ENCODE measurements around the gene TXNDC5.
"Not testable (repeated sequence)": the region's sequence is repeated elsewhere in the genome, so short reads cannot be mapped to it uniquely, and the experiment has no call there.

Gene TXNDC5

DNA sequence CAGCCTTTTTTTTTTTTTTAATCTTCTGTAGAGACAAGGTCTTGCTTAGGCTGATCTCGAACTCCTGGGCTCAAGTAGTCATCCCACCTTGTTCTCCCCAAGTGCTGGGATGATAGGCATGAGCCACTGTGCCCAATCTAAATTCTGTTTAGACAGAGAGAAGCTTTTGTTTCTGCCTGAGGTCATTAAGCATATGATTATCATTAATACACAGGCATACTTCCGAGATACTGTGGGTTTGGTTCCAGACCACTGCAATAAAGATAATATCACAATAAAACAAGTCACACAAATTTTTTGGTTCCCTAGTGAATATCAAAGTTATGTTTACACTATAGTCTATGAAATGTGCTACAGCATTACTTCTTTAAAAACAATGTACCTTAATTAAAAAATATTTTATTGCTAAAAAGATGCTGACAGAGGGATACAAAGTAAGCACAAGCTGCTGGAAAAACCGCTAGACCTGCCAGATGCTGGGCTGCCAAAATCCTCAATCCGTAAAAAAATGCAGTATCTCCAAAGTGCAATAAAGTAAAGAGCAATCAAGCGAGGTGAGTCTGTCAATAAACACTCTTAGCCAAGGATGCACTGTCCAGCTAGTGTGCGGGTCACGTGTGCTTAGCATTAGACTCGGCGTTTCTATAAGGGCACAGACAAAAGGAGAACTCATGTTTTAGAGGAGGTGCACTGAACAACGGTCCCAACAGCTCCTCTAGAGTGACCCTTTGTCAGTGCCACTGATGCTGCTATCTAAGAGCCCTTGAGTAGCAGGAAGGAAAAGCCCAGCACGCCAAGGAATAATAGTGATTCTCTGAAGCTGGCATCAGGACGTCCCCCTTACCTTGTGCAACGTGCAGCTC, 16.1 kb downstream of the TXNDC5 start:
- DNase-seq, result no peak

DNA sequence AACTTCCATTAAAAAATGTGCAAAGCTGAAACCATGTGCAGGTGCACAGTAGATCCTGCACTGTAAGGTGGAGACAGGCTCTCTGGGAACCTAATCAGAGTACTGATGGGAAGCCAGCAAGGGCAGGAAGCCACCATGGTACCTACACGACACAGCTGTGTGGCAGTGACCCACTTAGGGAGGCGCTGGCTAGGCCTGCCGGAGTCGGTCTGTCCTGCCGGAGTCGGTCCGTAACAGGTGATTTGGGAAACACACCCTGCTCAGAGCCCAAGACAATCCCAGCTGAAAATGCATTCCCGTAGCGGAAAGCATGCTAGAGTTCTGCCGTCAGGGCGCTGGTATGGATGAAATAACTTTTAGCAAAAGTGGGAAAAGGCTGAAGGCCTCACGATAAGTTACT, 17.2 kb downstream of the TXNDC5 start:
- no peak for DNase-seq

DNA sequence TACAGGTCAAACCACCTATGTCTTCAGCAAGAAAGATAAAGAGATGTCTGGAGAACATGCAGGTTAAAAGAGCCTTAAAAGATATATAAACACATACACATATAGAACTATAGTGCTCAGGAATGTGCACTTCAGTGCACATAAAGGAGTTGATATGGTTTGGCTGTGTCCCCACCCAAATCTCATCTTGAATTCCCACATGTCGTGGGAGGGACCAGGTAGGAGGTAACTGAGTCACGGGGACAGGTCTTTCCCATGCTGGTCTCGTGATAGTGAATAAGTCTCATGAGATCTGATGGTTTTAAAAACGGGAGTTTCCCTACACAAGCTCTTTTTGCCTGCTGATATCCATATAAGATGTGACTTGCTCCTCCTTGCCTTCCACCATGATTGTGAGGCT, 18.2 kb downstream of the TXNDC5 start:
- not testable (repeated sequence) for DNase-seq

DNA sequence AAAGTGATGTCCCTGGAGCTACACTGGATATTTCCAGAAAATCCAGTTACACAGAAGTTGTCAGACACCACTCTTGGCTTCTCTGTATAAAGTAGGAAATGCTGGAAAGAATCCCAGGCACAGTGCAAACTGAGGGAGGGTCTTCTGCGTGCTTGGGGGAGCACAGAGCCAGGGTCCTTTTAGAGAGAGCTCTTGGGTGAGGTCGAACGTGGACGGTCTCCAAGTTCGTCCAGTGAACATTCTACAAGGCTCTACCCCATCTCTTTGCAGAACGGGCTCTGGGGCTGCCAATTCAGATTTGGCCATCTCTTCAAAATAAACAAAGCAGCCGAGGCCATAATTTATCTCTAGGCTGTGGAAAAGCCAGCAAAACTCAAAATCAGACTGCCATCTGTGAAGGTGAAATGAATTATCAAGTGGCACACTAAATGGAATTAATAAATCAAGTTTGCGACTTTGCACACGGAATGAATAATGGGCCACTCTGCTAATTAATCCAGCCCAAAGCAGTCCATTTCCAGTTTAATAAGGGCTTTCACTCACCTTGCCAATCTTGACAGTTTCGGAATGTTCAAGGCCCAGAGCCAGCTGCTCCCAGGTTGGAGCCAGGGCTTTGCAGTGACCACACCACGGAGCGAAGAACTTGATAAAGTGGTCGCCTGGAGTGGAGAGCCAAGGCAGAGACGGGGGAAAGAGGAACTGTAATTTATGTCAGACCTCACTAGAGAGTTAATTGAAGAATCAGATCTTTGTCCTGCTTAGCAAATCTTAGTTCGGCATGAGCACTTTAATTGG, 19.3 kb downstream of the TXNDC5 start:
- no peak for DNase-seq

DNA sequence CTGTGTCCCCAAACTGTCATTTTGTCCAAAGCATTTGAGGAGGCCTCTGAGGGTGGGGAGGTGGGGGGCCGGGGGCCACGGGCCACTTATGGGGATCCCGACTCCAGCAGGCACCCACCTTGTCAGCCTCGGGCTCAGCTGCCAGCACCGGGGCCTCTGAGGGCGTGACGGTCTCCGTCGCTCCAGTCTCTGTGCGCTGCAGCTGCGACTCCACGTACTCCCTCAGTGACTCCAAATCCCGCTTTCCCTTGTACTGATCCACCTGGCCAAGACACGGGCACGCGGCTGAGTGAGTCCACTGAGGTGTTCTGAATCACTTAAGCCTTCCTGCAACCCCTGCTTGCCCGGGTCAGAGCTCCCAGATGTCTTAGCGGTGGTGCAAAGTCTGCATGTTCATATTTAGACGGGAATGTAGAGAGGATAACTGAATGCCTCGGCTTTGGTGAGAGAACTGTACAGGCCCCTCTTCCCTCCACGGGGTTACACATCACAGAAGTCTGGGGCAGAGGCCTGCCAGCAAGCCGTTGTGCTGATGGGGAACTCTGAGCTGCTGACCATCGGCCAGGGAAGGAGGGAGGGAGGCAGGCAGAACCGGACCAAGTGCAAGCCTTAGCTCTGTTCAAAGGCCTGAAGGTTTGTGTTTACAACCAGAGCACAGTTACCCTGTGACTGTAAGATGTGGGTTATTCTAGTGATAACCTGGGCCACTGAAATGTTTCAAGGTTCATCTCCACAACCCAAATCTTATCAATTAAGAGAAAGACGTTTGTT, 21.8 kb downstream of the TXNDC5 start:
- DNase-seq, result no peak

DNA sequence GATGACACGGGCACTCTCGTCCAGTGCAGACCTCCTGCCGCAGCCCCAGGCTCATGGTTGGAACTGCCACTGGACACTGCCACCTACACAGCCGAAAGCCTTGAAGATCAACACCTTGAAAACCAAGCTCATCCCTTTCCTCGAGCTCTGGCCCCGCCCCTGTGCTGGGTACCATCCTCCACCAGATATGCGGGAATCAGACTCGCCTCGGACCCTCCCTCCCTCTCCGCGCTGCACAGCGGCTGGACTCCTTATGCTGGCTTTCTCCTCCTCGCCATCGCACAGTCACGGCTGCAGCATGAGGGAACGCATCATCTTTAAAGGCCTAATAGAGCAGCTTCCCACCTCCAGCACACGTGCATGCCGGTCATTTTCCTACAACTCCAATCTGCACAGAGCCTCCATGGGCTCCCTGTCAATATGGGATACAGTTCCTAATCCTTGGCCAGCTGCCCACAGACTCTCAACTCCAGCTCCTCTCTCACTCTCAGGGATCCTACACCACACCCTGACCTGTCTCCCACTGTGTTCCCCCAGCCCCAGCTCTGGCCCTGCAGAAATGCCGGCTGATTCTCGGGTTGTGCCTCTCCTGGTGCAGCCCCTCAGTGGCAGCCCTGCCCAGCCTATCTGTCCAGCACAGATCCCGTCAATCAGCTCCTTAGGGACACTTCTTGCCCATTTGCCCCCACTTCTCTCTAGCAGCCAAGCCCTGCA, 23.2 kb downstream of the TXNDC5 start:
- no peak for DNase-seq

DNA sequence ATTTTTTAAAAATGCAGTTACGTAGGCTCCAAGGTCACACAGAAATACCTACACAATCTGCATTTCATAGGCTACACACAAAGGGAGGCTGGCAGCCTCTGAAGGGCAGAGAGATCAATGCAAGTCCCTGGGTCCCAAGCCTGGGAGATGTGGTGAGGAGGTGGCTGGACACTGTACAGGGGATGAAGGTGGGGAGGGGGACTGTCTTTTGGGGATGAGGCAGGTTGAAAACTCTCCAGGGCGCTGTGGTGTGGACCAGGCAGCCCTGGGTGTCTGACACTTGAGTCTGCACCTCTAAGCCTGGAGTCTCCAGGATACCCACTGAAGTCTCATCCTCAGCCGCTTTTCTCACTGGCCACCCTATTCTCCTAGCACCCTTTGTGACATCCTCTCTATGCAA, 24.5 kb downstream of the TXNDC5 start:
- no peak for DNase-seq

DNA sequence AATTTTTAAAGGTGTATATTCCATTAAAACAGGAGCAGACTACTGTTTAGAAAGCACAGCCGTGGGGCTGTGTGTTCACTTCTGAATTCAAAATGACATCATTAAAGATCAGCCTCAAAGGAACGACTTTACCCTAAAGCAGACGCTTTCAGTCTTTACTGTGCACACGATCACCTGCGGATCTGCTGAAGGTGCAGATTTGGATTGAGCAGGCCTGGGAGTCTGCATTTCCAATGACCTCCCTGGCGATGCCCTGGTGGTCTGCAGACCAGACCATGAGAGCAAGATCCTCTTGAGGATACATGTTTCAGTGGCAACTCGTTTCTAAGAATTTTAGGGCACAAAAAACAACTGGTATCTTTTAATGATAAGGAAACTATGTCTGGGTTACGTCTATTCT, 27.2 kb downstream of the TXNDC5 start:
- DNase-seq, result no peak

DNA sequence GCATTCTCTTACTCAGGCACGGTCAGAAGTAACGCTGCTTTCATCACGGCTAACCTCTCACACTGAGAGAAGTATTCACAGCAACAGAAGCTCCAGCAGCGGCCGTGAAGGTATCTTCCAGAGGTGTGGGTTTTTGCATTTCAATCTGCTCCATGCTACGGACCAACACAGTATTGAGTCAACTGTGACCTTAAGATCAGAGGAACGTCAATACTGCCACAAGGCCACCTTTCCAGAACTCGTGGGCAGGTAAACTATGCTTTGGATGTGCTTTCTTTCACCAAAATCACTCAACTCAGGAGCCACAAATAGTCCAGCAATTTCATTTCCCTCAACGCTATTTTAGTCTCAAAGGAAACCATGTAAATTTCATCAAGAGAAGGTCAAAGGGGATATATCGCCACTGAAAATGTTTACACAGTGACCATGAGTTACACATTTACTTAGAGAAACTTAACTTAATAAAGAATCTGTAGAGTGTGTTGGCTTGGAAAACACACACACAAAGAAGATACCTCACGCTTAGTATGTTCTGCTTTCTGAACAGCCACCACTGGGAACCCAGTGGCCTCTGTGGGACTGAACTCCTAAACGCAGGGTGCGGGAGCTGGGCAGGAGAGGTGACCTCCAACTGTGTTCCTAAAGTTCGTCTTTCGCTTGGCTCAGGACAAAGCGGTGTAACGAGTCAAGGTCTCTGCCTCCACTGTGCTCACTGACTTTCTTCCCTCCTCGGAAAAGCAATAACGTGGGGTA, 27.9 kb downstream of the TXNDC5 start:
- no peak for DNase-seq

DNA sequence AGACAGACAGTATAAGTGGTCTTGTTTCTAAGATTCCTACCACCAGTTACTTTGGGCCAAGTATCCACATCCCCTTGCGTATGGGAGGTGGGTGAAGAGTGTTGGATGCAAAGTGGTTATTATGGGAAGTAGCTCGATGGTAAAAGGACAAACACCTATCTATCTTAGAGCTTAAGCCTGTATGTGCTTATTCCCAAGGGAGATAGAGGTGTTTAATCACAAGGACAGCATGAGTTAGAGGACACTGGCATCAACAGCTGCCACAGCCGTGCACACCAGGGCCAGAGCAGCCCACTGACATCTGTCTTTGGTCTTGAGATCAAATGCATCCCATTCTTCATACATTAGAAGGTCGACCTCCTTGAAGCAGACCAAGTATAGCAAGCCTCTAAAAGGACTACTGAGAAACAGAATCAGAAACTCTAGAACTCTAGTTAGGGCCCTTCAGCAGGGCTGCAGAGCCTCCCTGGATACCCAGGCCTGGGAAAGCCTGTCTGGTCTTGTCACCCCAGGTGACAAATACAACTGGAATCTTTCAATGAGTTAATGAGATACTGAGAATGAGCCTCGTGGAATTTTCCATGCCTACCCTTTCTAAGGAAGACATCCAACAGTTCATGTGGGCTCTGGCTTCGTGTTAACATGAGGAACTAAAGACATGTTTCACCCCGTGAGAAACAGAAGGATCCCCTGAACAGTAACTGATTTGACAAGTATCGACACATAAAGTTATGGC, 28.7 kb downstream of the TXNDC5 start:
- no peak for DNase-seq

DNA sequence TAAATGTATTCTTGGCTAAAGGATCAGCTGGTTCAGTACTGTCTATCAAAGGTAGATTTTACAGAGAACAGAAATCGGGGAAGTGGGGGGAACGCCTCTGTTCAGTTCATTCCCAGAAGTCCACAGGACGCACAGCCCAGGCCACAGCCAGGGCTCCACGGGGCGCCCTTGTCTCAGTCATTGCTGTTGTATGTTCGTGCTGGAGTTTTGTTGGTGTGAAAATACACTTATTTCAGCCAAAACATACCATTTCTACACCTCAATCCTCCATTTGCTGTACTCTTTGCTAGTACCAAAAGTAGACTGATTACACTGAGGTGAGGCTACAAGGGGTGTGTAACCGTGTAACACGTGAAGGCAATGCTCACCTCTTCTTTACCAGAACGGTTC, 29.9 kb downstream of the TXNDC5 start:
- no peak for DNase-seq

DNA sequence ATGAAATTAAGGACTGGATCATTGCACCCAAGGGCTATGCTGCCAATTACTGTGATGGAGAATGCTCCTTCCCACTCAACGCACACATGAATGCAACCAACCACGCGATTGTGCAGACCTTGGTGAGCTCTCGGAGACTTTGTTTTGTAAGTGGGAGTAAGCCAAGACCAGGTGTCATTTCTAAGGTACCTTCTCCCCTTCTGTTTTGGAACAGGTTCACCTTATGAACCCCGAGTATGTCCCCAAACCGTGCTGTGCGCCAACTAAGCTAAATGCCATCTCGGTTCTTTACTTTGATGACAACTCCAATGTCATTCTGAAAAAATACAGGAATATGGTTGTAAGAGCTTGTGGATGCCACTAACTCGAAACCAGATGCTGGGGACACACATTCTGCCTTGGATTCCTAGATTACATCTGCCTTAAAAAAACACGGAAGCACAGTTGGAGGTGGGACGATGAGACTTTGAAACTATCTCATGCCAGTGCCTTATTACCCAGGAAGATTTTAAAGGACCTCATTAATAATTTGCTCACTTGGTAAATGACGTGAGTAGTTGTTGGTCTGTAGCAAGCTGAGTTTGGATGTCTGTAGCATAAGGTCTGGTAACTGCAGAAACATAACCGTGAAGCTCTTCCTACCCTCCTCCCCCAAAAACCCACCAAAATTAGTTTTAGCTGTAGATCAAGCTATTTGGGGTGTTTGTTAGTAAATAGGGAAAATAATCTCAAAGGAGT, 30.4 kb downstream of the TXNDC5 start:
- DNase-seq, result no peak

DNA sequence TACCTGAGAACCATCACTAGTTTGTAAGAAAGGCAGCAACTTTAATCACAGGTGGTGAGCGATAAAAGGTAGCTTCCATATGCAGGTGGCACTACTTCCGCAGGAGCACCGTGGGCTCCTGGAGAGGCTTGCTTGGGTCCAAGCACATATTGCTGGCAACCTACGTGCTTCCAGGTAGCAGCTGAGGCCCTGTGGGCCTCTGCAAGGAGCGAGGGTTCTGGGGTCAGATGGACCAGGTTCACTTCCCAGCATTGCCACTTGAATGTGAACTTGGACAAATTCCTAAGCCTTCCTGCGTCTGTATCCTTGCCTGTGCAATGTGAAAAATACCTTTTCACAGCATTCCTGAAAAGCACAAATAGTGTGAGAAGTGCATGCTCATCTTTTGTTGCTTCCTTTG, 31.0 kb downstream of the TXNDC5 start:
- DNase-seq, result no peak

DNA sequence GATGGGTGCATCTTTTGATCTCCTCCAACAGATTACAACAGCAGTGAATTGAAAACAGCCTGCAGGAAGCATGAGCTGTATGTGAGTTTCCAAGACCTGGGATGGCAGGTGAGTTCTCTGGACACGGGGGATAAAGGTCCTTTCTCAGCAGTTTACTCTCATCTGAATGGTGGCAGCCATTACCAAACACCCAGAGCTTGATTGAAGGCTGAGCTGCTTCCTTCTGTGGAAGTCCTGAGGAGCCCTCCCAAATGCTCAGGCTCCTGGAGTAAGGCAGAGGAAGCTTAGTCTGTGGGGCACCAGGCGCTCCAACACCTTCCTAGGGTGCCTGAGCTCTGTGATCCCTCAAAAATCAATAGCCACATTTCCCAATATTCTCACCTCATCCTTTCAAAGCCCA, 31.5 kb downstream of the TXNDC5 start:
- DNase-seq, result no peak

DNA sequence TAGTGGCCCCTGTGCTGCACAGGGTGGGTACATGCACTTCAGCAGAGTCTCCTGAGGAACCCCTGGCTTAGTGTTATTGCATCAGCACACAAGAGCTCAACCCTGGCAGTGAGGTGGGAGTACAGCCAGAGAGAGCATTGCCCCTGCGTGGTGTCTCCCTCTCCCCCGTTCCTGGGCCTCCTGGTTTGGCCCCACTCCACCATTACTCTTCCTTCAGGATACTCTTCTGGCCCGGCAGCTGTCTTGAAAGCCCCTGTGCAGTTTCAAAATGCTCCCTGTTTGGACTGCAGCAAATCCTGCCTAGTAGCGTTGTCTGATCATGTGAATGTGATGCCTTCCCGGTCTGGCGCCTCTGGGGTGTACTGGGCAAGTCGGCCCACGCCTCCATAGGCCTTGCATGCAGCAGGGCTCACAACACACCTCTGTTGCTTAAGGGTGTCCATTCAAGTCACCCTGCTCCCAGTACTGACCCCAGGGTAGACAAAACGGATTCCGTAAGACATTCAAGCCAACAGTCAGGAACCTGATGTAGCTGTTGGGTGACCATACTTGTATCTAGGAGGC, 32.1 kb downstream of the TXNDC5 start:
- DNase-seq, result no peak

DNA sequence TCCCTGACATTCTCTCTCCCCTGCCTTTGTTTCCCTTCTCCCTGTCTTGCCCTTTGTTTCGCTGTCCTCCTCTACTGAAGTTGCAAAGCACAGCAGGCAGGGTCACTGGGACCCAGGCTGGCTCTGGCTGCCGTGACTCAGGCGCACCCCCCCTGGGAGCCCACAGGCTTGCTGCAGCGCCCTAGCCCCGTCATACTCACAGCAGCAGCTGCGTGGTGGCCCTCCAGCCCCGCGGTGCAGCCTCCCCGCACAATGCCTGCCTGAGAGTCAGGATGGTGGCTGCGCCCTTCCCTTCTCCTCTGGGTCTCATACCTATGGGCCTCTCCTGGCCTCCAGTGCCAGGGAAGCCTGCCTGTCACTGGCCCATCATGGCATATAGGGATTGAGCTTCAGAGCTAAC, 41.7 kb downstream of the TXNDC5 start:
- DNase-seq, result no peak

DNA sequence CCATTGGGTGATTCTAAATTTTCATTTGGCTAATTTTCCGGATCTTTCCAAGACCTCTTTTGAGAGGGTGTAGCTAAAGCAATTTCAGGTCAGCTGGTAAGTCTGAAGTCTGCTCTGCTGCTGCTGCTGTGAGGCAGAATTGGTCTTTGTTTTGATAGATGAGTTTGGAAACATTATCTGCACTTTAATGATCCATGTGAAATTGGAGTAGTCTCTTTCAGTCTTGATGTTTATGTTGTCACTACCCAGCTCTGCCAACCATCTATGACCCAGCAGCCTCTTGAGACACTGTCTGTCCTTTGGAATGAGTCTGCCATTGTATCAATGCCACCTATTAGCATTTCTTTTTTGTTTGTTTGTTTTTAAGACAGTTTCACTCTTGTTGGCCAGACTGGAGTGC, 44.1 kb downstream of the TXNDC5 start:
- no peak for DNase-seq

DNA sequence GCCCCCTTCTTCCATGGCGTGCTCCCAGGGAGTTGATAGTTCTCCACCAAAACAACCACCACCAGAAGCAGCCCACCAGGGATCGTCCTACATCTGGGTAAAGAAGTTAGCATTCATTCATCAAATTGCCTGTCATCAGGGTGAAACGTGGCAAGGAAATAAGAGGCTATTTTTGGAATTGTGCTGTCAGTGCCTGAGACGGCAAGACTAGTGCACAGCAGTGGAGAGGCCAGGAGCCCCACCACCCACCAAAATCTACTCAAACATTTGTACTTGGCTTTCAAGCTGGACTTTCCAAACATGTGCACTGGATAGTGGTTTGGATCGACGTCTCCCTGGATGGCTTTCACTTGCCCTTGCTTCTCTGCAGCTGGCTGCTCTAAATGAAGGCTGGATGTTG, 44.8 kb downstream of the TXNDC5 start:
- DNase-seq, result no peak

DNA sequence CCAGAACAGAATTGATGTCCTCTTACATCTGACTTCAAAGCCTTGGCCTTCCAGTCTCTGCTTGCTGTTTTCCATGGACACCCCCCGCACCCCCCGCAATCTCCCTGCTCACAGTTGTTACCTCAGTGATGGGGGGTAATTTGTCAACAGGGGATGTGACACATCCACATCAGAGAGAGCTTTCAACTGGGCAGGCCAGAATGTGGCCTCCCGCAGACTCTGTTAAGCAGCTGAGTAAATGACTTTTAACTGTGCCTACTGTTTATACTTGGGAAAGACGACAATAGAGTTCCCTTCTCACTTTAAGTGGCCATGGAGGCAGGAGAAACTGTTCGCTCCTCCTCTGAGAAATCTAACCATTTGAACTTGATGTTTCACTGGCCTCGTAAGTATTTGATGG, 51.0 kb downstream of the TXNDC5 start:
- DNase-seq, result no peak

DNA sequence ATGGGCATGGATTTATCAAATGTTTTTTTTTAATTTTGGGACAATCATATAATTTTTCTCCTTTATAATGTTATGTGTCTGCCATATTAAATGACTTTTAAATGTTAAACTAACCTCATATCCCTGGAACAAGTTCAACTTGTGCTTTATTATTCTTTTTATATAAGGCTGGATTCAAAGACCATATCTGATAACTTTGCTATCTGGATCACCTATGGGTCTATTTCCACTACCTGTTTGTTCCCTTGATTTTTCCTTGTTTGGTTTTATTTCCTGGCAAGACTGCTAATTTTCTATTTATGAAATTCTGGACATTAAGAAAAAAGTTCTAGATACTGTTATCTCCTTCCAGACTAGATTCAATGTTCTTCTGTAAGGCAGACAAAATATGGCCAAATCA, 58.8 kb downstream of the TXNDC5 start:
- no peak for DNase-seq
